GM21528 (cell line): ENCODE data around the gene KIAA1210.

Experiments used
- ATAC-seq: cut with Tn5 transposase; IDR thresholded peaks from one replicate; pipeline ENCODE4 v1.9.1; 2021; ENCODE audit warnings: mild to moderate bottlenecking, moderate library complexity; ENCODE audit not compliant: unreplicated experiment, low FRiP score

The KIAA1210 gene

GRCh38 chrX:119093991-119094735 is 33.4 kb downstream of the KIAA1210 start:
- ATAC-seq: no peak

GRCh38 chrX:119090627-119091026 is 37.0 kb downstream of the KIAA1210 start:
- ATAC-seq: no peak

- ATAC-seq: no peak
These were observed 38.0 kb downstream of the KIAA1210 start for GRCh38 chrX:119089619-119090018.

- ATAC-seq: no peak
These were observed 40.5 kb downstream of the KIAA1210 start for GRCh38 chrX:119087121-119087520.

GRCh38 chrX:119084766-119085165 is 42.8 kb downstream of the KIAA1210 start:
- ATAC-seq: no peak

GRCh38 chrX:119082278-119082677 is 45.3 kb downstream of the KIAA1210 start:
- ATAC-seq: no peak

GRCh38 chrX:119075270-119076025 is 52.2 kb downstream of the KIAA1210 start:
- no peak for ATAC-seq

GRCh38 chrX:119073911-119074310 is 53.7 kb downstream of the KIAA1210 start:
- ATAC-seq: no peak

- ATAC-seq: no peak
These were observed 54.3 kb downstream of the KIAA1210 start for GRCh38 chrX:119073200-119073905.

- no peak for ATAC-seq
These were observed 54.9 kb downstream of the KIAA1210 start, which contains the start of gene CT47C1 for GRCh38 chrX:119072744-119073143. CT47C1 (plus strand) TSS chrX:119072993; CDS start chrX:119073226, 233 bp downstream.

GRCh38 chrX:119071381-119071780 is 56.2 kb downstream of the KIAA1210 start:
- no peak for ATAC-seq

- no peak for ATAC-seq
These were observed 57.9 kb downstream of the KIAA1210 start for GRCh38 chrX:119069762-119070161.

- ATAC-seq: no peak
These were observed 58.5 kb downstream of the KIAA1210 start for GRCh38 chrX:119069128-119069527.

GRCh38 chrX:119067023-119067739 is 60.4 kb downstream of the KIAA1210 start:
- ATAC-seq: no peak

- ATAC-seq: no peak
These were observed 64.2 kb downstream of the KIAA1210 start for GRCh38 chrX:119063428-119063827.

GRCh38 chrX:119062750-119063374 is 64.8 kb downstream of the KIAA1210 start:
- ATAC-seq: no peak

- no peak for ATAC-seq
These were observed 71.9 kb downstream of the KIAA1210 start for GRCh38 chrX:119055687-119056086.

- ATAC-seq: no peak
These were observed 81.7 kb downstream of the KIAA1210 start for GRCh38 chrX:119045884-119046283.

- no peak for ATAC-seq
These were observed 84.6 kb downstream of the KIAA1210 start for GRCh38 chrX:119042996-119043395.

- no peak for ATAC-seq
These were observed 85.6 kb downstream of the KIAA1210 start for GRCh38 chrX:119042040-119042439.
